ENCODE data around the gene GPATCH1. TPM values are rescaled to one million over a fixed set of nuclear protein-coding genes. Genes with fewer than 3 reads are reported as not detected.
"Not testable (repeated sequence)": the region's sequence is repeated elsewhere in the genome, so short reads cannot be mapped to it uniquely, and the experiment has no call there.

Gene GPATCH1
- total RNA-seq, 1 experiment from 2014 or later, result 5.0 TPM

DNA sequence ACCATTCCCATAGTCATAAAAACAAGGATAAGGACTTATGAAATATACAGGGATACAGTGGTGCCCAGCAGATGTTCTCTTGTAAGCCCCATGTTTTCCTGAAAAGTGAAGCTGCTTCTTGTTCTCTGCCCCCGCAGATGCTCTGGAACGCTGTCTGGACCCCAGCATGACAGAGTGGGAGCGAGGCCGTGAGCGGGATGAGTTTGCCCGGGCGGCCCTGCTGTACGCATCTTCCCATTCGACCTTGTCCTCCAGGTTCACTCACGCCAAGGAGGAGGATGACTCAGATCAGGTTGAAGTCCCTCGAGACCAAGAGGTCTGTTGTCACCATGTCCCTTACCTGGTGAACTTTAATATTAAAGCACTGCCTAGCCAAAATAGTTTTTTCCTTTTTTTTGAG, 30.6 kb downstream of the GPATCH1 start:
- DNase-seq (ENCODE audit: extremely low read depth, low read depth), result no peak

DNA sequence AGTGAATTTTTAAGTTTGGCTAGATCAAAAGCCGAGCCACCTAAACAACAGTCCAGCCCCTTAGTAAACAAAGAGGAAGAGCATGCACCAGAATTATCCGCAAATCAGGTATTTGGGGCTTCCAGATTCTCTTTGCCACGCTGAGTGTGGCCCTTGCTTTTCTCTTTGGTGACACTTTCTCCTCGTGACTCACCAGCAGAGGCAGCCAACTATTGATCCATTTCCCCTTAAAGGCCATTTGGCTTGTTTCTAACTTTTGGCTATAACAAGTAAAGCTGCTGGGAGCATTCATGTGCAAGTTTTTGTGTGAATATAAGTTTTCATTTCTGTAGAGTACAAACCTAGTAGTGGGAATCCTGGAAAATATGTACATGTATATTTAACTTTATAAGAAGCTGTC, 33.3 kb downstream of the GPATCH1 start:
- no peak for DNase-seq (ENCODE audit: extremely low read depth, low read depth)

DNA sequence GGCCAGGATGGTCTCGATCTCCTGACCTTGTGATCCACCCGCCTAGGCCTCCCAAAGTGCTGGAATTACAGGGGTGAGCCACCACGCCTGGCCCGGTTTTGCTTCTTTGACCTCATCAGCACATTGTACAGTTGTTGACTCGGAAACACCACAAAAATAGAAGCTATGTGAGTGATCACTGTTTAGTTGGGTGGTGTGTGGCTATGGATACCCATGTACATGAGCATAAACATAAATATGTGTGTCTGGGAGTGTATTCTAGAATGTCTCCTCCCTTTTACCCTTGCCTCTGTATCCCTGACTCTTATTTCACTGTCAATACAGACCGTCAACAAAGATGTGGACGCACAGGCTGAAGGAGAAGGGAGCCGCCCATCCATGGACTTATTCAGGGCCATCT, 36.5 kb downstream of the GPATCH1 start:
- no peak for DNase-seq (ENCODE audit: extremely low read depth, low read depth)

DNA sequence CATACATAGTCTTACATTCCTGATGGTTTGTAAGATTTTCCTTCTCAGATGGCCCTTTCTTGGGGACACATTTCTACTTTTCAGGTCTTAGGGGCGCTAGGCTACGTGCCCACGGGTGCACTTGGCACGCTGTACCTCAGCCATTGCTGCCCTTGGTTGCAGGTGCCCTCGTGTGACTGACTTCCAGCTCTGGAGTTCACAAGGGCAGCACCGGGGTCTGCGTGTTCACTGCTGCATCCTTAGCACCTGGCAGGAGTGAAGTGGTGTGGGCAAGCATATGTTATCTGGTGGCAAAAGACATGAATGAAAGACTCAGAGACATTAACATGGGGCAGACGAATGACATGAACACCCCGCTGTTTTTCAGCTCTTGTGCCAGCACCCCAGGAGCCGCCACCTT, 37.7 kb downstream of the GPATCH1 start:
- no peak for DNase-seq (ENCODE audit: extremely low read depth, low read depth)

DNA sequence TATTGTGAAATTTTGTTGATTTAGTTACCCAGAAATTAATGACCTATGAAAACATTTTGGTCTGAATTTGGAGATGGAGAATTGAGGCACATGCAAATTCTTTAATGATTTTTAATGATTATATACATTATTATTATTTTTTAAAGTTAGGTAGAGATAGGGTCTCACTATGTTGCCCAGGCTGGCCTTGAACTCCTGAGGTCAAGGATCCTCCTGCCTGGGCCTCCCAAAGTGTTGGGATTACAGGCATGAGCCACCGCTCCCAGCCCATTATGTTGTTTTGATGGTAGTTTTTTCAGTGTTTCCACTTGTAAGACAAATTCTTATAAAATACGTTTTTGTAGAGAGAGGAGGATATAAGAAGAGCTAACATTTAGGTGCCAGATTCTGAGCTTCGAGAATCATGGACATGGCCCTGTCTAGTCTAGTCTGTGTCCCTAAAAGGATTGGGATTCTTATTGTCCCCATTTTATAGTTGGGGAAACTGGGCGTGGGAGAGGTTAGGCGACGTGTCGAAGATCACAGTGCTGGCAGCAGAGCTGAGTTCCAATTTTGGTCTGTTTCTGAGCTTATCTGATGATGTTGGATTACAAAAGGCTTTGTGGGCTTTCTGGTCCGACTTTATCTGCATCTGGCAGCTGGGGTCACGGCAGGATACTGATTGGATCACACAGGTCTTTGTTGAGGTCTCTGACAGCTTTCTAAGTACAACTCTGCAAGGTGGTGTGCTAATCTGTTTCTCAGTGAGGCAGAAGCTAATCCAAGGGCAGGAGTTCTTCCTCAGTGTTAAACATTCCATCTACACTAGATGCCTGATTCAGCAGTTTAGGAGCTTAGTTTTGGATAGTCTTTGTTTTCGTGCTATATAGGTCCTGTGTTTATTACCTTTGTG, 43.5 kb downstream of the GPATCH1 start:
- no peak for DNase-seq (ENCODE audit: extremely low read depth, low read depth)

DNA sequence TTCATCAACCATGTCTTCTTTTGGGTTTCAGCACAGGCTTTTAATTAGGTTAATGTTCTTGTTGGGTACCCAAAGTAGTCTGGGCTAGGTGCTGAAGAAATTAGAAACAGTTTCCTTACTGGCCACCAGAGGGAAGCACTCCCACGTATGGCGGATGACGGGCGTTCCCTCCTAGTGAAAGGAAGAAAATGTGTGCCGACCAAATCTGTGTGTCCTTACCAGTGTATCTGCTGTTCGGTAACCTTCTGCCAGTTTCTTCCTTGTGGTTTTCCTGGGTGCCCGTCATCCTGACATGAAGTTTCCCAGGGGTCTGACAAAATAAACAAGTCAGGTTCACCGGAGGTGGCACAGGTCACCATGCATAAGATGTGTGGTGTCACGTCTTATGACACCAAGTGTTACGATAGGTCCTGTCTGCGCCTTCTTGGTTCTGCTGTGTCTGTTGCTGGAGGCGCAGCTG, 45.0 kb downstream of the GPATCH1 start:
- DNase-seq (ENCODE audit: extremely low read depth, low read depth), result peak; percentile 41

DNA sequence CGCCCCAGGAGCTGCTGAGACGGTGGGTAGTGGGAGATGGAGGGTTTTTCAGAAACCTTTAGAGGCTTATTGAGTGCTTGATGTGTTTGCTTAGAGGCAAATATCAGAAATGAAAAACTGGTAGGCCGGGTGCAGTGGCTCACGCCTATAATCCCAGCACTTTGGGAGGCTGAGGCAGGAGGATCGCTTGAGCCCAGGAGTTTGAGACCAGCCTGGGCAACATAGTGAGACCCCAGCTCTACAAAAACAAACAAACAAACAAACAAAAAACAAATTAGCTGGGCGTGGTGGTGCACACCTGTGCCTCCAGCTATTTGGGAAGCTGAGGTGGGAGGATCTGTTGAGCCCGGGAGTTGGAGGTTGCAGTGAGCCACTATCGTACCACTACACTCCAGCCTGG, 45.7 kb downstream of the GPATCH1 start:
- not testable (repeated sequence) for DNase-seq (ENCODE audit: extremely low read depth, low read depth)

DNA sequence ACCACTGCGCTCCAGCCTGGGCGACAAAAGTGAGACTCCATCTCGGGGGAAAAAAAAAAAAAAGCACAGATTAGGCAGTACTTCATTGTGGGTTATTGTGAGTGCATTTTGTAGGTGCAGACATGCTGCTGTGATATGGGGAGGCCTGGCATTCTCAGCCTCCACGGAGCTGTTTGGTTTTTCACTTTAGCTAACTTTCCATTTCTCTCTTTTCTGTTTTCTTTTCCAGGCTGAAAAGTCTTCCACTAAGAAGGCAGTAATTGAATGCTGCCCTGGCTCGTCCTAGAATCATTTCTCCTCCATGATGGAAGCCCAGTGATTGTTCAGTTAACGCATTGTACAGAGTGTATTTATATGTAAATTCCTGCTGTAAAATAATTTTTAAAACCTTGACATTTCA, 48.9 kb downstream of the GPATCH1 start:
- no peak for DNase-seq (ENCODE audit: extremely low read depth, low read depth)

DNA sequence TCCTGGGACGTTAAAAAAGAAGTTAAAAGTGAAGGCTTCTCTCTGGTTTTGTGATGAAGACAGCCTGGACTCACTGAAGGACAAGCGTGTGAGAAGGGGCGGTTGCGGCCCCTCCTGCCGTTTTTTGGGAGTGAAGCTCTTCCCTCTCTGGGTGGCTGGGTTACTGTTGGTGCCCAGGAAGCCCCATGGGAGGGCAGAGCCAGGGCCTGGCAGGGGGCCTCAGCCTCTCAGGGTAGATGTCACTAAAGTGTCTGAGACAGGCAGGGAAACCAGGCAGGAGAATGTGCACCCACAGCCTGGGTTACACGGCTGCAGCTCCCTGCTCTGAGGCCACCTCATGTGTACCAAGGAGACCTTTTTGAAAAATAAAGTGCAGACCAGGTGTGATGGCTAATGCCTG, 49.5 kb downstream of the GPATCH1 start:
- DNase-seq (ENCODE audit: extremely low read depth, low read depth), result no peak

DNA sequence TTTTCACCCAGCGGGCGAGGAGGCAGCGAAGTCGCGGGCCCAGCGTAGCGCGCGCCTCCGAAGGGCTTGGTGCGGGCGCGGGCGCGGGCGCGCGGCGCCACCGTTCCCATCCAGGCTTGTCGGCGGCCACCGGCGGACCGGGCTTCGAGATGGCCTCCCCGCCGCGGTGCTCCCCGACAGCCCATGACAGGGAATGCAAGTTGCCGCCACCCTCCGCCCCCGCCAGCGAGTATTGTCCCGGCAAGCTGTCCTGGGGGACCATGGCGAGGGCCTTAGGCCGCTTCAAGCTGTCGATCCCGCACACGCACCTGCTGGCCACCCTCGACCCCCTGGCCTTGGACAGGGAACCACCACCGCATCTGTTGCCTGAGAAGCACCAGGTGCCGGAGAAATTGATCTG, 51.0 kb downstream of the GPATCH1 start, which contains the start of gene WDR88:
WDR88 (plus strand) TSS at position 94 of the 400 bp plus-strand sequence; CDS start at position 150, 56 bp downstream.
- no peak for DNase-seq (ENCODE audit: extremely low read depth, low read depth)

DNA sequence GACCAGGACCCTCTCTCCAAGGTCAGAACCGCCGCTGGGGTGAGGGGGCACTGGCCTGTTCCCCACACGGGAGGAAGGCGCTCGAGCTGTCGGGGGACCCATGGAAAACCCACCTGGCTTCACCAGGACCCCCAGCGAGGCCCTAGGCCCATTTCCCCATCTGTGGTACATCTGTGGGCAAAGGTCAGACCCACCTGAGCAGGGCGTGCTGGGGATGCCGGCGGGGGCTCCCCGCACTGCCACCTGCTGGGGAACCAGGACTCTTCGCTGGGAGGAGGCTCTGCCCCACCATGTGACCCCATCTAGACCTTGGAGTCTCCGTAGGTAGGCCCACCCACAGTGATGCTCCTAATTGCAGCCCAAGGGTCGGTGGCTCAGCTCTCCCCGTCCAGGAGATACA, 51.4 kb downstream of the GPATCH1 start:
- no peak for DNase-seq (ENCODE audit: extremely low read depth, low read depth)

DNA sequence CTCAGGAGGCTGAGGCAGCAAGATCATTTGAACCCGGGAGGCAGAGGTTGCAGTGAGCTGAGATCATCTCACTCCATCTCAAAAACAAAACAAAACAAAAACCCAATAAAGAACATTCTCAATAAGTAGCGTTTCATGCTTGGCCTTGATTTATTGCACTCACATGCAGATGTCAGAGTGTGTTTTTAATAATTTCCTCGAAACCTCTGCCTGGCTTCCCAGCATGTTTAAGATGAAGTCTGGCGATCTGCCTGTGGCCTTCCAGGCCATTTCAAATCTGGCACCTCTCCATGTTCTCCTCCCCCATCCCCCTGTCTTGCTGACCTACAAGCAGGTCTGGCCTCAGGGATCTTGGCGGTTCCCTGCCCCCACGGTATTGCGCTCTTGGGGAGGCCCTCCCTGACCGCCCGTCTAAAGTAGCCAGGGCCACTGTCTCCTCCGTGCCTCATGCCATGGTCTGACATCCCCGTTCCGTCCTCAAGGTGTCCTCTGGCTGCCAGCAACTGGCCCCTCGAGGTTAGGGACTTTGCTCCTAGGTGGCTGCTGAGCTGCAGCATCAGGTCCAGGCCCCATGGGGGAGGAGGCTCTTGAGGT, 52.6 kb downstream of the GPATCH1 start:
- no peak for DNase-seq (ENCODE audit: extremely low read depth, low read depth)

DNA sequence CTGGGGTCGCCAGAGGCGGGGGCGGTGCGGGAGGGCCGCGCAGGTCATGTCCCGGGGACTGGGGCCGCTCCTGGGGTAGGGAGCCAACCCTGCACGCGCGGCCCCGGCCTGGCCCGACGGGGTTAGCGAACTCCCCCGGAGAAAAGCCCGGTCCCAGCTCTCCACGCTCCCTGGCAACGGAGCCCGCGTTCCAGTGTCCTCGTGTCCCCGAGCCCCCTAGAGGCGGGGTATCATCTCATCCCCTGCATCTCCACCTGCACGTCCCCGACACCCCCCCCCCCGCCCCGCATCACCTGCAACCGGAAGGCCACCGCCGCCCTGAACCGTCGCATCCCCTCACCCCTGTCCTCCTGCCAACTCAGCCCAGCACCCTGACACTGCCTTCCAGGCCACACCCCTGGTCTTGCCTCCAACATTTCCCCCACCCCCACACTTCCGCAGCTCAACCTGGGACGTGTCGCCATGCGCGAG, 53.6 kb downstream of the GPATCH1 start:
- DNase-seq (ENCODE audit: extremely low read depth, low read depth), result no peak

DNA sequence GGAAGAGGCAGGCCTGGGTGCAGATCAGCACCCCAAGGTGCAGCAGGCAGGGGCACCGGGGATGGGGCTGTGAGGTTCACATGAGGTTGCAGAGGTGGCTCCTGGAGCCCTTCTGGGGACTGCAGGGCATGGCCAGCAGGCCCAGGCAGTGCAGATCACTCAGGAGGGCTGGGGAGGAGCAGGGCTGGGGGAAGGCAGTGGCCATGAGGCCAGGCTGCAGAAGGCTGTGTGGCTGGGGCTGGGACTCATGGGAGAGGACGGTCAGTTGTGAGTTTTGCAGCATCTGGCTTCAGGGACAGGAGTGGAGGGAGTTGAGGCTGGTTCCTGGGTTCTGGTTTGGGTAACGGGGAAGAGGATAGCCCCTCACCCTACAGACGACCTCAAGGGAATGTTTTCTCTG, 58.2 kb downstream of the GPATCH1 start:
- no peak for DNase-seq (ENCODE audit: extremely low read depth, low read depth)

DNA sequence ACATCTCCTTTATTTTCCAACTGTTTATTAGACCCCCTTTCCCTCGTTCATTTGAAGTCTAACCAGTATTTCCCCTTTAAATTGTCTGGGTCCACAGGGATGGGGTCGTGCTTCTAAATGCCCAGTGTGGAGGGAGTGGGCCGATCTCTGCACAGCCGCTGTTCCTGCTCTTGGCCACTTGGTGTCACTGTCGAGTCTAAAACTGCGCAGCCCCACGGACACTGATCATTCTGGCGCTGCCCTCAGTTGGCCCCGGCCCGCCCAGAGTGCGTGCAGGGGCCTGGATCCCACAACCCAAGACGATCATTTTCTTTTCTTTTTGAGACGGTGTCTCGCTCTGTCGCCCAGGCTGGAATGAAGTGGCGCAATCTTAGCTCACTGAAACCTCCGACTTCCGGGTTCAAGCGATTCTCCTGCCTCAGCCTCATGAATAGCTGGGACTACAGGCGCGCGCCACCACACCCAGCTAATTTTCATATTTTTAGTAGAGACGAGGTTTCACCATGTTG, 63.0 kb downstream of the GPATCH1 start:
- DNase-seq (ENCODE audit: extremely low read depth, low read depth), result peak; percentile 43

DNA sequence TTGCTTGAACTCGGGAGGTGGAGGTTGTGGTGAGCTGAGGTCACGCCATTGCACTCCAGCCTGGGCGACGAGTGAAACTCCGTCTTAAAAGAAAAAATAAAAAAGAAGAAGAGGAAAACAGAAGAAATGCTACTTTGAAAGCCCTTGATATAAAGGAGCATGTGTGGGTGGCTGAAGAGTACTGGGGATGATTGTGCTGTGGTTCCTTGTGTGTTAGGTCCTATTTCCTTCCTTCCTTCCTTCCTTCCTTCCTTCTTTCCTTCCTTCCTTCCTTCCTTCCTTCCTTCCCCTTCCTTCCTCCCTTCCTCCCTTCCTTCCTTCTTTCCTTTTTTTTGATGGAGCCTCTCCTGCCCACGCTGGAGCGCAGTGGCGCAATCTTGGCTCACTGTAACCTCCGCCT, 65.2 kb downstream of the GPATCH1 start:
- no peak for DNase-seq (ENCODE audit: extremely low read depth, low read depth)

DNA sequence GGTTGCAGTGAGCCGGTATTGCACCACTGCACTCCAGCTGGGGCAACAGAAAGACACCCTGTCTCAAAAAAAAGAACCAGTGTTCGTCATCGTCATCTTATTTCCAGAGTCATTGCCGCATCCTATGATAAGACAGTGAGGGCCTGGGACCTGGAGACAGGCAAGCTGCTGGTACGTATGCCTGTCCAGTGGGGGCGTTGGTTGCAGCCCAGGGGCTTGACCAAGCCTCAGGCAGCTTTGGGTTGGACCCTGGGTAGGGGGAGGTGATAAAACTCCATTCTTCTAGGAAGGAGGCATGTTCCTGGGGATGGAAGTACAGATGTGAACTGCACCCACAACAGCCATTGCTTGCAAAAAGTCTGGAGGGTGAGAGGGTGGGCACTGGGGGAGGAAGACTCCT, 66.6 kb downstream of the GPATCH1 start:
- no peak for DNase-seq (ENCODE audit: extremely low read depth, low read depth)

DNA sequence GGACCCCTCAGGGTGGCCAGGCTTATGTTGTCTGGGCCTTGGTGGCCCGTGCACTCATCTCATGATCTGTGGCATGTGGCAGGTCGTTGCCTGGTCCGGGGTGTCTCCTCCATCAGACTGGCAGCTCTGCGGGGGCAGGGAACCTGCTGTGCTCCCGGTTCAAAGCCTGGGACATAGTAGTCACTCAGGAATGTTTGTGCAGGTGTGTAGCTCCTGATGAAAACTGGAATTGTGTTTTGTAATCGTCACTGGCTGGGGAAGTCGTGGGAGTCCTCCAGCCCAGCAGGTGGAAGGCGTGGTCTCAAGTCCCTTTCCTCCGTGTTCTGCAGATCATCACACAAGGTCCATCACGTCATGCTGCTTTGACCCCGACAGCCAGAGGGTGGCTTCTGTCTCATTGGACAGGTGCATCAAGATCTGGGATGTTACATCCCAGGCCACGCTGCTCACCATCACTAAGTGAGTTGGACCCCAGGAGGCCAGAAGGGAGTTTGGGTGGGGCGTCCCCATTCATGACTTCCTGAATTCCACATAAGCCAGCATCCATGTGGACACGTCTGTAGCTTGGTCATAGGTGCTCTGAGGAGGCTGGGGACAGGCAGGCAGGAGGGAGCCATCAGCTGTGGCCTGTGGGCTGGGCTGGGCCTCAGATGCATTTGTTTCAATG, 70.0 kb downstream of the GPATCH1 start:
- DNase-seq (ENCODE audit: extremely low read depth, low read depth), result no peak

DNA sequence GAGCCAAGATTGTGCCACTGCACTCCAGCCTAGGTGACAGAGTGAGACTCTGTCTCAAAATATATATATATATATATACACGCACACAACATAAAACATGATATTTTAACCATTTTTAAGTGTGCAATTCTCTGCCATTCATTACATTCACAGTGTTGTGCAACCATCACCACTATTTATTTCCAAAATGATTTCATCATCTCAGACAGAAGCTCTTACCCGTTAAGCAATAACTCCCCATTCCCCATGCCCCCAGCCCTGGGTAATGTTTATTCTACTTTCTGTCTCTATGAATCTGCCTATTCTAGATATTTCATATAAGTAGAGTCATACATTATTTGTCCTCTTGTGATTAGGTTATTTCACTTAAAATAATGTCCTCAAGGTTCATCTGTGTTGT, 71.2 kb downstream of the GPATCH1 start:
- no peak for DNase-seq (ENCODE audit: extremely low read depth, low read depth)

DNA sequence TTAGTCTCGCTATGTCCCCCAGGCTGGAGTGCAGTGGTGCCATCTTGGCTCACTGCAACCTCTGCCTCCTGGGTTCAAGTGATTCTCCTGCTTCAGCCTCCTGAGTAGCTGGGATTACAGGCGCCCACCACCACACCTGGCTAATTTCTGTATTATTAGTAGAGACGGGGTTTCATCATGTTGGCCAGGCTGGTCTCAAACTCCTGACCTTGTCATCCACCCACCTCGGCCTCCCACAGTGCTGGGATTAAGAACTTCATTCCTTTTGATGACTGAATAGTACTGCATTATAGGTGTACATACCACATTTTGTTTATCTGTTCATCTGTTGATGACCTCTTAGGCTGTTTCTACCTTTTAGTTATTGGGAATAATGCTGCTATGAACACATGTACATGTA, 71.6 kb downstream of the GPATCH1 start:
- not testable (repeated sequence) for DNase-seq (ENCODE audit: extremely low read depth, low read depth)

DNA sequence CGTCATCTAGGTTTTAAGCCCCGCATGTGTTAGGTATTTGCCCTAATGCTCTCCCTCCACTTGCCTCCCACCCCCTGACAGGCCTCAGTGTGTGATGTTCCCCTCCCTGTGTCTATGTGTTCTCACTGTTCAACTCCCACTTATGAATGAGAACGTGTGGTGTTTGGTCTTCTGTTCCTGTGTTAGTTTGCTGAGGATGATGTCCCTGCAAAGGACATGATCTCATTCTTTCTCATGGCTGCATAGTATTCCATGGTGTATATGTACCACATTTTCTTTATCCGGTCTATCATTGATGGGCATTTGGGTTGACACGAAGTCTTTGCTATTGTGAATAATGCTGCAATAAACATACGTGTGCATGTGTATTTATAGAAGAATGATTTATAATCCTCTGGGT, 73.3 kb downstream of the GPATCH1 start:
- DNase-seq (ENCODE audit: extremely low read depth, low read depth), result not testable (repeated sequence)

Data from NCI-H460 (cell line).